GM18526 (cell line): ENCODE measurements around the gene FKBP10.
A peak's percentile ranks its signal among the peaks of the same experiment; 100 is the strongest.

Source experiments
- POLR2A ChIP-seq: IDR thresholded peaks from 3 replicates; pipeline ENCODE4 v1.6.1; 2011; ENCODE audit not compliant: insufficient read length; ENCODE audit errors: extremely low read depth

Gene FKBP10

GRCh38 chr17:41814195-41814594 lies 1.4 kb downstream of the FKBP10 start:
- TF ChIP-seq POLR2A, result no peak

- no peak for TF ChIP-seq POLR2A
Observed at GRCh38 chr17:41816637-41817320, 4.0 kb downstream of the FKBP10 start.

GRCh38 chr17:41818024-41818423 lies 5.2 kb downstream of the FKBP10 start:
- no peak for TF ChIP-seq POLR2A

- no peak for TF ChIP-seq POLR2A
Observed at GRCh38 chr17:41821776-41822175, 9.0 kb downstream of the FKBP10 start.

- no peak for TF ChIP-seq POLR2A
Observed at GRCh38 chr17:41822216-41823140, 9.7 kb downstream of the FKBP10 start.

DNA sequence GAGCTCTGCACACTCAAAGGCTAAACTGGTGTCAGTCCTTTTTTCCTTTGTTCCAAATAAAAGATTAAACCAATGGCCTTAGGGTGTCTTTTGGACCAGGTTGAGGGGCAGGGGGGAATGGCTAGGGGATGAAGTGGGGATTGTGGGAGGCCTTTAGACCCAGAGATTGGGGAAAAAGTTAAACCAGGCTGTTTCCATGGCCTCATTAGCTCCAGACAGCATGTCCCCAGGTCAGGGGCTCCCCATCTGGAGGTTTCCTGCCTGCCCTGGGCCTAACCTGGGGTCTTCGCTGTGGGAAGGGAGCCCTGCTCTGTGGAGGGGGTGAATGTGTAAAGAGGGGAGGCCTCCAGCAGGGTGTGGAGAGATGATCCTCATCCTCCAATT lies 10.3 kb downstream of the FKBP10 start:
- TF ChIP-seq POLR2A, result no peak

DNA sequence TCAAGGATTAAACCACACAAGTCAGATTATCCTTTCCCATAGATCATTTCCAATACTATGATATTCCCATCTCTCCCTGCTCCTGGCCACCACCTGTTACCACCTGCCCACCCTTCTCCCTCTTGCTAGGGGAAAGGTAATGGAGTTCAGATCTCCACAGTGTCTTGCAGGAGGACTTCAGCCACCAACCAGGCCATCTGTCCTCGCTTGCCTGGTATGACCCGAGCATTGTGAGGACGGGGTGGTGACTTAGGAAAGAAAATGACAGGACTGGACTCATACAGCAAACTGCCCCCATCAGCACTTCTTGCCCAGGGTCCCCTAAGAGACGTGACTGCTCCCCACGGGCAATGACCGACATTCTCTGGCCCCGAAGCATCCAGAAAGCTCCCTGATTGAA lies 10.8 kb downstream of the FKBP10 start:
- no peak for TF ChIP-seq POLR2A

GRCh38 chr17:41824086-41824485 lies 11.3 kb downstream of the FKBP10 start:
- no peak for TF ChIP-seq POLR2A

- TF ChIP-seq POLR2A, result no peak
Observed at GRCh38 chr17:41825175-41825845, 12.5 kb downstream of the FKBP10 start.

DNA sequence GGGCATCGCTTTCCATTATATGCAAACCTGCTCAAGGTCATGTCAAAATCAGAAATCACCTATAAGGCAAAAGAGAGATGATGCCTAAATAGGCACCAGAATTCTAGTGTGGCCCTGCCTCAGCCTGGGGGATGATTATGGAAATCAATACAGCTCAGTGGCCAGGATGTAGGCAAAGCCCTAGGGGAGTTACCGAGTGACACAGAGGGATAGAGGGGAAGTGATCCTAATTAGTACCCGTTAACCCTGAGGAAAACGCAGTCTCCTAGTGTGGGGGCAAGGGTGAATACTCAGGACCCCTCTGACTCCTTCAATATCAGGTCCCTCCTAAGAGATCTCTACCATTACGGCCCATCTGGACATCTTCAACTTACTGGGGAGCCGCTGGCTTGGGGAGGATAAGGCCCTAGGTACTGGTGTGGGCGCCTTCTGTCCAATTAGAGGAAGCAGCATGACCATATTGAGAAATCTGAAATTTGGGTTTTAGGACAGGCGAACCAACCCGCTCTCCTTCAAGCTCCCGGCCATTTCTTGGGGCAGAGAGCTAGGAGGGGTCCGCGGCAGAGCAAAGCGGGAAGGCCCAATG lies 22.5 kb downstream of the FKBP10 start:
- no peak for TF ChIP-seq POLR2A

- TF ChIP-seq POLR2A, result peak; percentile 34
Observed at GRCh38 chr17:41835800-41836549, 23.2 kb downstream of the FKBP10 start, which contains the start of gene NT5C3B. Gene NT5C3B, minus strand, starts transcription at chr17:41836232. Its CDS starts 39 bp downstream, at chr17:41836193.

DNA sequence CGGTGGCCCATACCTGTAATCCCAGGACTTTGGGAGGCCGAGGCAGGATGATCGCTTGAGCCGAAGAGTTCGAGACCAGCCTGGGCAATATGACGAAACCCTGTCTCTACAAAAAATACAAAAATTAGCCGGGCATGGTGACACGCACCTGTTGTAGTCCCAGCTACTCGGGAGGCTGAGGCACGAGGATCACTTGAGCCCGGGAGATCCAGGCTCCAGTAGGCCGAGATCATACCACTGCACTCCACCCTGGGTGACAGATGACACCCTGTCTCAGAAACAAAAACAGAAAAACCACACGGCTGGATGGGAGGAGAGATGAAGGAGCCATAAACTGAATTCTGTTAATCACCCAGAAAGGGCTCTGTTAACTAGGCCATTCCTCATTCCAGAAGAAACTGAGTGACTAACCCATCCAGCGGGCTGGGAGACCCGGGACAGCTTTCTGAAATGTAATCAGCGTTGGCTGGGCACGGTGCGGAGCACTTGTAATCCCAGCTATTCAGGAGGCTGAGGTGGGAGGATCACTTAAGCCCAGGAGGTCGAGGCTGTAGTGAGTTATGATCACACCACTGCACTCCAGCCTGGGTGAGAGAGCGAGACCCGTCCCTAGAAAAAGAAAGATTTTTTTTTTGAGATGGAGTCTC lies 23.9 kb downstream of the FKBP10 start:
- TF ChIP-seq POLR2A, result no peak

- TF ChIP-seq POLR2A, result no peak
Observed at GRCh38 chr17:41837761-41838538, 25.1 kb downstream of the FKBP10 start, which contains the start of gene KLHL10. Gene KLHL10, plus strand, starts transcription at chr17:41837825. Its CDS starts 108 bp downstream, at chr17:41837933.
